HG03575 (cell line): ENCODE results near the gene CNN1.

Experiments
- ATAC-seq: cut with Tn5 transposase; IDR thresholded peaks from one replicate; pipeline ENCODE4 v1.9.1; 2021; ENCODE audit not compliant: unreplicated experiment, insufficient number of reproducible peaks, low FRiP score; ENCODE audit errors: extremely low read depth

Gene CNN1

GRCh38 chr19:11538232-11539036 is at the start of gene CNN1:
TSS of gene CNN1 (plus strand) at chr19:11538851. CDS start at chr19:11538928, 77 bp downstream.
- no peak for ATAC-seq

GRCh38 chr19:11489378-11489777 is 49.3 kb upstream of the CNN1 start:
- no peak for ATAC-seq

- ATAC-seq: no peak
Observed at GRCh38 chr19:11494634-11495285, 43.9 kb upstream of the CNN1 start.

GRCh38 chr19:11495481-11495880 is 43.2 kb upstream of the CNN1 start:
- no peak for ATAC-seq

GRCh38 chr19:11495885-11496284 is 42.8 kb upstream of the CNN1 start:
- ATAC-seq: no peak

GRCh38 chr19:11496391-11497163 is 42.1 kb upstream of the CNN1 start:
- ATAC-seq: no peak

GRCh38 chr19:11499220-11499726 is 39.4 kb upstream of the CNN1 start:
- no peak for ATAC-seq

GRCh38 chr19:11499890-11500420 is 38.7 kb upstream of the CNN1 start:
- ATAC-seq: no peak

GRCh38 chr19:11504502-11505031 is 34.1 kb upstream of the CNN1 start:
- ATAC-seq: no peak

- peak; percentile 61 for ATAC-seq
Observed at GRCh38 chr19:11505032-11505503, 33.6 kb upstream of the CNN1 start.

- ATAC-seq: no peak
Observed at GRCh38 chr19:11505504-11506100, 33.0 kb upstream of the CNN1 start, which contains the start of gene ZNF653. TSS of gene ZNF653 (minus strand) at chr19:11505839. CDS start at chr19:11505786, 53 bp downstream.

GRCh38 chr19:11506101-11506555 is 32.5 kb upstream of the CNN1 start:
- no peak for ATAC-seq

- no peak for ATAC-seq
Observed at GRCh38 chr19:11506967-11507366, 31.7 kb upstream of the CNN1 start.

GRCh38 chr19:11507370-11508078 is 31.1 kb upstream of the CNN1 start:
- ATAC-seq: no peak

- no peak for ATAC-seq
Observed at GRCh38 chr19:11510444-11510843, 28.2 kb upstream of the CNN1 start.

- no peak for ATAC-seq
Observed at GRCh38 chr19:11513946-11514345, 24.7 kb upstream of the CNN1 start.

GRCh38 chr19:11519138-11519537 is 19.5 kb upstream of the CNN1 start:
- ATAC-seq: no peak
